Pons (tissue), 1 donor: ENCODE measurements around the gene CD2AP.
A peak's percentile ranks its signal among the peaks of the same experiment; 100 is the strongest.
"Not testable (repeated sequence)": the region's sequence is repeated elsewhere in the genome, so short reads cannot be mapped to it uniquely, and the experiment has no call there.

ENCODE experiments used
- DNase-seq: peaks from one replicate; pipeline ENCODE4 v3.0.0-alpha.2; 2016; ENCODE audit warnings: low spot score

The CD2AP gene

DNA sequence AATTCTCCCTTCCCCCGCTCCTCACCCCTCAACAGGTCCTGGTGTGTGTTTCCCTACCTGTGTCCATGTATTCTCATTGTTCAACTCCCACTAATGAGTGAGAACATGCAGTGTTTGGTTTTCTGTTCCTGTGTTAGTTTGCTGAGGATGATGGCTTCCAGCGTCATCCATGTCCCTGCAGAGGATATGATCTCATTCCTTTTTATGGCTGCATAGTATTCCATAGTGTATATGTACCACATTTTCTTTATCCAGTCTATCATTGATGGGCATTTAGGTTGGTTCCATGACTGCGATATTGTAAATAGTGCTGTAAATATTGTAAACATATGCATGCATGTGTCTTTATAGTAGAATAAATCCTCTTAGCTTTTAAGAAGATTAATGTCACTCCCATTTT lies 89.0 kb downstream of the CD2AP start:
- DNase-seq: not testable (repeated sequence)

GRCh38 chr6:47567586-47567985 lies 90.0 kb downstream of the CD2AP start:
- no peak for DNase-seq

GRCh38 chr6:47571488-47571887 lies 93.9 kb downstream of the CD2AP start:
- no peak for DNase-seq

GRCh38 chr6:47573109-47573508 lies 95.5 kb downstream of the CD2AP start:
- no peak for DNase-seq

DNA sequence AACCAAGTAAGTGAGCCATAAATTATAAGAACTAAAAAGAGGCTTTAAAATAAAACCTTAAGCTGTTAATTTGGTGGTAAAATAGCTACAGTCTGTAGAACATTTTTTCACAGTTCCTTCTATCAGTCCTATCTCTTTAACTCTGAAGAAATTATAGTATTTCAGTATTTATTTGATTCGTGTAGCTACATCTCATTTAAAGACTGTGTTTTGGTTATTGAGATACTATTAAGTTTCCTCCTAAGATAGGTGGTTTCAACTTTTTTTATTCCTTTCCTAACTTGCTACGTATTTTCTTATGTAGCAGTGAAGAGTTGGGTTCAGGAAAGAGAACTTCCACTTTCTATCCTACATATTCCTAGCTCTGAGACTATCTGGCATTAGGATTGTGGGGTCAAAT lies 97.2 kb downstream of the CD2AP start:
- no peak for DNase-seq

DNA sequence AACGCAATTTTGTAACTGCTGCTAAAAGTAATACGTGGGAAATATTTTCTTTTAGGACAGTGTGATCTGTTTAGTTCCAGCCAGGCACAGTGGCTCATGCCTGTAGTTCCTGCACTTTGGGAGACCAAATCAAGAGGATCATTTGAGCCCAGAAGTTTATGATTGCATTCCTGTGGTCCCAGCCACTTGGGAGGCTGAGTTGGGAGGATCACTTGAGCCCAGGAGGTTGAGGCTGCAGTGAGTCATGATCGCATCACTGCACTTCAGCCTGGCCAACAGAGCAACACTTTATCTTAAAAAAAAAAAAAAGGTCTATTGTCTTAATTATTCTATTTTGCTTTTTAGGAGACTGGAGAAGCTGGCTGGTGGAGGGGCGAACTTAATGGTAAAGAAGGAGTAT lies 101.5 kb downstream of the CD2AP start:
- DNase-seq: no peak

DNA sequence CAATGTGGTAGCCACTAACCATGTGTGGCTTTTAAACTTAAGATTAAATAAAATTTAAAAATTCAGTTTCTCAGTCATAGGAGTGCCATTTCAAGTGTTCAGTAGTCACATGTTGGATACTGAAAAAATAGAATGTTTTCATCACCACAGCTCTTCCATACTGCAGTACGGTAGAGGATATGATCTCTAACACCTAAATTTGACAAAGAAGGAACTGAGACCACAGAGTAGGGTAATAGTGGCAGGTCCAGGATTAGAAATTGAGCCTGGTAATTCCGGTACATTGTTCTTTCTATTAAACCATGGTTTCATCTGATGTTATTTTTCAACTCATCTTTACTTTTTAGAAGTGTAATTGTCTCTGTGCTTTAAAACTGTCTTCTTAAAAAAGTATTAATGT lies 104.0 kb downstream of the CD2AP start:
- no peak for DNase-seq

DNA sequence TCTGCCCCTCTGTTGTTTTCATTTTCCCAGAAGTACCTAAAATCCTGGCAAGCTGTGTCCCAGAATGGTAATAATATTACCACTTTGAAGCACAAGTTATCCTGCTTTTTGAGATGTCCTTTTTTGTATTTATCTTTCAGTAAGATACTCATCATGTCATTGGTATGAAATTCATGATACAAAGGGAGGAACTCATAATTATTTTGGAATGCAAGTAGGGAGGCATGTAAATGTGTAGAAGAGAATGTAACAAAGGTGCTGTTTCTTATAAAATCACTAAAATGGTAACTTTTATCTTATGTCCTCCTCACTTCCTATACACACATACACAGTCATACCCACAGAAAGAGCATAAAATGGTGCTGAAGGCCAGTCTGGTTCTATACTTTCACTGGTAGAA lies 109.9 kb downstream of the CD2AP start:
- no peak for DNase-seq

GRCh38 chr6:47592131-47592840 lies 114.7 kb downstream of the CD2AP start:
- no peak for DNase-seq

DNA sequence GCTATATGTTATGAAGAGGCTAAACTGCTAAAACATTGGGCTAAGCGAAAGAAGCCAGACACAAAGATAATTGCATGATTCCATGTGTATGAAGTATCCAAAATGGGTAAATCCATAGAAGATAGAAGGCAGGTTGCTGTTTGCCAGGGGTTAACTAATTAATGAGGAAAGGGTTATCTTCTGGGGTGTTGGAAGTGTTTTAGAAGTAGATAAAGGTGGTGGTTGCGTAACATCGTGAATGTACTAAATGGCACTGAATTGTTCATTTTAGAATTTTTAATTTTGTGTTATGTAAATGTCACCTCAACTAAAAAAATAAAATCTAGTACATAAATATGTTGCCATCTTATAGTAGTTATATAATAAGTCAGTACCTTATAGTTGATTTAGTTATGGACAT lies 116.4 kb downstream of the CD2AP start:
- no peak for DNase-seq

DNA sequence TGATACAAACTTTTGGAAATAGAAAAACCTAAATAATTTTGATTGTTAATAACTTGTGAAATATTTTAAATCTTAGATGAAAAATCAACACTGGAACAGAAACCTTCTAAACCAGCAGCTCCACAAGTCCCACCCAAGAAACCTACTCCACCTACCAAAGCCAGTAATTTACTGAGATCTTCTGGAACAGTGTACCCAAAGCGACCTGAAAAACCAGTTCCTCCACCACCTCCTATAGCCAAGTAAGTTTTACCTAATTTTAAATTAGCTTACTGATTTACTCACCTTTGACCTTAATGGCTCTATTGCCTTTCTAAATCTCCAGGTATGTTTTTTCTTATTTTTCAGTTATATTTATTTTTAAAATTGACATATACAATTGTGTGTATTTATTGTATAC lies 118.2 kb downstream of the CD2AP start:
- no peak for DNase-seq

DNA sequence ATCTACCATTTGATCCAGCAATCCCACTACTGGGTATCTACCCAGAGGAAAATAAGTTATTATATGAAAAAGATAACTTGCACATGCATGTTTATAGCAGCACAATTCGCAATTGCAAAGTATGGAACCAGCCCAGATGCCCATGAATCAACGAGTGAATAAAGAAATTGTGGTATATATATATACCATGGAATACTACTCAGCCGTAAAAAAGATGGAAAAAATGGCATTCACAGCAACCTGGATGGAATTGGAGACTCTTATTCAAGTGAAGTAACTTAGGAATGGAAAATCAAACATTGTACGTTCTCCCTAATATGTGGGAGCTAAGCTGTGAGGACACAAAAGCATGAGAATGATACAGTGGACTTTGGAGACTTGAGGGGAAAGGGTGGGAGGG lies 120.8 kb downstream of the CD2AP start:
- no peak for DNase-seq

DNA sequence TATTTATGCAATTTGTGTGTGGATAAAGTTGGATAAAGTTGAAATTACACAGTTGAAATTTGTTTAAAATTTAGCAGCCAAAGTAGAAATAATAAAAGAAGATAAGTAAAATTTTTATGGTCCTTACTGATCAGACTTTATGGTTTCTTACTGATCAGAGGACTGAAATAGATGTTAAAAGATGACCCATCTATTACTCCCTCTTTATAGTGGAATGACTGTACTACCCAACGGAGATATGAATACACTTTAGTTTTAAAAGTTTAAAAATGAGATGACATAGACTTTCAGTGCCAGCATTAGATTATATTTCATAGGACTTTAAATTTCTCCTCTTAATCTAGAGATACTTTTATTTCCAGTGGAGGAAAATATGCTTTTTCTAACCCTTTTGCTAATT lies 121.9 kb downstream of the CD2AP start:
- DNase-seq: no peak

DNA sequence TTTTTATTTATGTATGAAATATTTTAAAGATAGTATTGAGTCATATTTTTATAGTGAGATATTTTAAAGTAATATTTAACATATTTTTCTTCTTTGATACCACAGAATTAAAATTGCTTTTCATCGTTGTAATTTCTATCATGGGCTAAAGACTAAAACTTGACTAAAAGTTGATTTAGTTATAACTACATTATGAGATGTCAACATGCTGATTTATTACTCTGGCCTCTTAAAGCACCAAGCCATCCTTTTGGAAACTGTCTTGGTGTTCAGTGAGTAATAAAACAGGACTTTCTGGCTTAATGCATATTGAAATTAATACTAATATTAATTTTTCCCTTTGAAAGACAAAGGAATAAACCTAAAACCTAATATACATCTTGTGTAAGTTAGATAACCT lies 125.6 kb downstream of the CD2AP start:
- no peak for DNase-seq

DNA sequence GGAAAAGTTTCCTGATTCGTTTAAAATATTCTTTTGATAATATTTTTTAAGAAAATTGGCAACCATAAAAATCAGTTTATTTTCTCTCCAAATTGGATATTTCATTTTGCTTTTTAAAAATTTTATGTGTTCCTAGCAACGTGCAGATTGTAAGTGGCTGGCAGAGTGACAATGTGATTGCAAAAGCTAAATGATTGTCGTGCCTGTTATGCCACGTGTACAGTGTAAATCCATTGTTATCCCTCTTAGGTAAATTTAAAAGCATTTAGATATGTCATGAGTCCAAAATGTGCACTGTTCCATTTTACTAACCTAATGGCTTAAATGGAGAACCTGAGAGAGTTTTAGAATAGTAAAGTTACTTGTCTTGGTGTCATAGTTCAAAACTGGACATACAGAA lies 126.4 kb downstream of the CD2AP start:
- no peak for DNase-seq

DNA sequence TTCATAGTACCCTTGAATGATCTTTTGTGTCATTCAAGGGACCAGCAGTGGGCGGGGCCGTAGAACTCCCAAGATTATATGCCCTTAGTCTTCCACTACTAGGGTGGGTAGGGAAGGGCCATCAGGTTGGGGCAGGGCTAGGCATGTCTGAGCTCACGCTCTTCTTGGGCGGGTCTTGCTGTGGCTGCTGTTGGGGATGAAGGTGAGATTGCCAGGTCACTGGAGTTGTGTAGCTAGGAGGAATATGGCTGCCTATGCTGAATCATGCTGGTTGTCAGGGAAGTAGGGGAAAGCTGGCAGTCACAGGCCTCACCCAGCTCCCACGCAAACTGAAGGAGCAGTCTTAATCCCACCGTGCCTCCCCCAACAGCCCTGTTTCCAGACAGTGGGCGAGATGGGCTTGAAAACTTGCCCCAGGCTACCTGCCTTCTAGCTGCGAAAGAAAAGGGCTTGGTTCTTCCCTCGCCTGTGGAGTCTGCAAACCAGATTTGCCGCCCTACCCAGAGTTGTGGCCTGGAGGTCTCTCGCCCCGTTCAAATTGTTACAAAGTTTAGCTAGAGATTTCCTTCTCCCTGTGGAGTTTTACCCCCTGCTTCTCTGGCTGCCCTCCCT lies 144.4 kb downstream of the CD2AP start:
- no peak for DNase-seq

GRCh38 chr6:47626782-47627181 lies 149.2 kb downstream of the CD2AP start:
- DNase-seq: no peak

DNA sequence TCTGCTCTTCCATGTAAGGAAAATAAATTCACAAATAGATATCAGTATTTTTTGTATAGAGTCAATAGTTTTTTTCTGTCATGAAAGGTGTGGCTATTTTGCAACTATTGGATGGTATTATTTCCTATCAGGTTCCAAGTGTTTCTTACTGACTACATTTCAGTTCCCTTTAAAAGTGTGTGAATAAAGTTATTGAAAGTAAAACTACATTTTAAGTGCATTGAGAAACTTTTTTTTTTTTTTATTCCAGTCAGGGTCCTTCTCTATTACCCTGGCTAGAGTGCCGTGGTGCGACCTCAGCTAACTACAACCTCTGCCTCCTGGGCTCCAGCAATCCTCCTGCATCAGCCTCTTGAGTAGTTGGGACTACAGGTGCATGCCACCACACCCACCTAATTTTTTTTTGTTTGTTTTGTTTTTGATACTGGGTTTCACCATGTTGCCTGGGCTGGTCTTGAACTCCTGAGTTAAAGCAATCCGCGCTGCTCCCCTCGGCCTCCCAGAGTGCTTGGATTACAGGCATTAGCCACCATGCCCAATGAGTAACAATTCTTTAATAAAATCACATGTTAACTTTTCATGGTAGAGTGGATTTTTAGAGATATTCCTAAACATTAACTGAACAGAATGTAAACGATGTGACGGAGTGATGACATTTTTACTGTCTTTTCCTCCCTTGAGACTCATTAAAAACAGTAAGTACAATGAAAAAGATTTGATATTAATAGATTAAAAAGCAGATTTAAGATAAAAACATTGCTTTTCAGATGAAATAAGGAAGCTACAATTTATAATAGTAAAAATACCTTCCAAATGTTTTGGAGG lies 151.1 kb downstream of the CD2AP start:
- DNase-seq: no peak

GRCh38 chr6:47629954-47630353 lies 152.4 kb downstream of the CD2AP start:
- DNase-seq: no peak

GRCh38 chr6:47630587-47630986 lies 153.0 kb downstream of the CD2AP start:
- DNase-seq: no peak

DNA sequence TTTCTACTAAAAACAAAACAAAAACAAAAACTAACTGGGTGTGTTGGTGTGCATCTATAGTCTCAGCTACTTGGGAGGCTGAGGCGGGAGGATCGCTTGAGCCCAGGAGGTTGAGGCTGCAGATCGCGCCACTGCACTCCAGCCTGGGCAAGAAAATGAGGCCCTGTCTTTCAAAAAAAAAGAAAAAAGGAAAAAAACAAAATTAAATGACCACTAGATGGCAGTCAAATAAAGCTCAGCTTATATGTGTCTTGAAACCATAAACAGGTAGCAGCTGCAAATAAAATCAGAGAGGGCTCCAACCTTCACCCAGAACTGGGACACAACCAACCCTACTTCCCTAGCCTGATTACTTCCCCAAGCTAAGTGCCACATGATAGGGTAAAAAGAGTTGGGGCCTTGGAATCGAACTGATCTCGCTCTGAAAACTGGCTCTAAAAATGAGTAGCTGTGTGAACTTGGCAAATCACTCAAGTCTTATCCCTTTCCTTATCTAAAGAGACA lies 153.7 kb downstream of the CD2AP start:
- DNase-seq: peak; percentile 58

- DNase-seq: no peak
Observed at GRCh38 chr6:47631797-47632196, 154.2 kb downstream of the CD2AP start.

- DNase-seq: no peak
Observed at GRCh38 chr6:47633141-47633540, 155.6 kb downstream of the CD2AP start.
